Activated T-helper 2 cell treated with anti-CD3 and anti-CD28 coated beads, Interferon-gamma antibody, Interleukin-2, Interleukin-4, amounts not matched to agents 10 μg/mL and 5 μg/mL and 100 μg/mL, durations not matched to agents 14 hours and 24 hours and 36 hours (primary cell): ENCODE measurements around the gene PSTPIP1. TPM values are rescaled to one million over a fixed set of nuclear protein-coding genes. Genes with fewer than 3 reads are reported as not detected.
A peak's percentile ranks its signal among the peaks of the same experiment; 100 is the strongest.

Experiments used
- DNase-seq: peaks from one replicate; pipeline ENCODE4 v3.0.0; 2021; ENCODE audit warnings: low spot score
- H3K27ac Mint-ChIP-seq: one replicate; pipeline ENCODE4 v1.8.0; 2021; ENCODE audit warnings: mixed read lengths
- H3K27me3 Mint-ChIP-seq: one replicate; pipeline ENCODE4 v1.8.0; 2021; ENCODE audit warnings: low read depth, mixed read lengths
- H3K36me3 Mint-ChIP-seq: one replicate; pipeline ENCODE4 v1.8.0; 2021; ENCODE audit warnings: low read depth, mixed read lengths
- H3K4me1 Mint-ChIP-seq: one replicate; pipeline ENCODE4 v1.8.0; 2021; ENCODE audit warnings: low read depth, mixed read lengths
- H3K4me3 Mint-ChIP-seq: one replicate; pipeline ENCODE4 v1.8.0; 2021; ENCODE audit warnings: low read depth, mild to moderate bottlenecking, moderate library complexity, mixed read lengths
- H3K9me3 Mint-ChIP-seq: one replicate; pipeline ENCODE4 v1.8.0; 2021; ENCODE audit warnings: mixed read lengths
- intact Hi-C: fragments of 100-400 bp; cut with micrococcal nuclease; formaldehyde crosslinking; loops from one replicate; pipeline ENCODE4 v1.15.1; 2023
- total RNA-seq: library from RNA; stranded (reverse); gene quantifications from 2 replicates; pipeline ENCODE4 v1.2.3, GENCODE V29; 2022

PSTPIP1 gene
- total RNA-seq, 1 donor from 2014 or later = 169 TPM

DNA sequence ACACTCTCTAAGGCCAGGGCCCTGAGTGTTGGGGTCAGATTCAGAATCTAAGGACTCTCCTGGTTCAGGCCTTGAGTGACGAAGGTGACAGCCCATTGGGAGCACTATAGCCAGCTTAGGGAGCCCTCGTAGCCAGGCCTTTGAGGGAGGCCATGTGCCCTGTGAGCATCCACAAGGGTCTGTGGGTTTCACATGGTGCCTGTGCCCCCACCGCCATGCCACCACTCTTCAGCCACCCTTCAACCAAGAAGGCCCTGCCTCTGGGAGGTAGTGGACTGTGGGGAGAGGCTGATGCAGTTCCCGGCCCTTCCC is 38.4 kb downstream of the PSTPIP1 start:
- Mint-ChIP-seq H3K36me3 (peaks cover 73% of the 10 kb centered on the region), H3K4me3 (no peak overlapping the region), H3K4me1 (peaks cover 5% of the 10 kb centered on the region), H3K9me3 (peaks cover 6% of the 10 kb centered on the region), H3K27ac (no peak overlapping the region), H3K27me3 (no peaks in the 10 kb centered on the region)
- no peak for DNase-seq
- intact Hi-C loops = no loop called here

GRCh38 chr15:77033729-77034671 is 39.1 kb downstream of the PSTPIP1 start:
- H3K36me3 Mint-ChIP-seq = peaks cover 75% of the 10 kb centered on the region
- H3K27ac Mint-ChIP-seq = no peak overlapping the region

DNA sequence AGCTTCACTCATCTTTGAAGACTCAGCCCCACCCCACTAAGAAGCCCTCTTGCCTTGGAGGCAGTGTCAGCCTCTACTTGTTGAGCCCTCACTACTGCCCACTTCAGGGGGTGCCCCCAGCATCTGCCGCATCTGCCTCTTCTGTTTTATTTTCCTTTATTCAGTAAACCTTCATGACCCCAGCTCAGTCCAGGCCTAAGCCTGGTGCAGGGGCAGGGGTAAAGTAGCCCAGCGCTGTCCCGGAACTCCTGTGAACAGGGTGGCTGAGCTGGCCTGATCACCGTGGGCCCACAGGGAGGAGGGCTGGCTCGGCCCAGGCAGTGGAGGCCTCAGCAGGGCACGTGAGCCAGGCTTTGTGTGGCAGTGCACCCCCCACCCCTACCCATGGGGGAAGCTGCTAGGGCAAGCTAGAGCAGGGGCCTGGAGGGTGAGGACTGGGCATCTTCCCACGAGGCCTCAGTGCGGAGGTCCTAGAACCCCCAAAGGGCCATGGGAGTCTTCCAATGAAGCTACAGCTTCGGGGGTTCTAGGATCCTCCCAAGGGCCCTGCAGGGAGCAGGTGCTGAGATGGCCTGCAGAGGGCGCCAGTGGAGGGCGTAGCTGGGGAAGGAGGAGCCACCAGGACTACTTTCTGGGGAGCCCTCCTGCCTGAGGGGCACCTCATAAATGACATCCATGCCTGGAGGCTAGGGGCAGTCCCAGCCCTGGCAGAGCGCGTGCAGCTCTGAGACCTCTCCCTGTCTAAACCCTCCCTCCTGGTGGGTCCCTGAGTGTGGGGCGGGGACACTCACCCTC is 40.0 kb downstream of the PSTPIP1 start:
- no peak overlapping the region for H3K4me3 Mint-ChIP-seq
- H3K27me3 Mint-ChIP-seq = no peaks in the 10 kb centered on the region
- DNase-seq = no peak
- H3K9me3 Mint-ChIP-seq = peaks cover 6% of the 10 kb centered on the region
- intact Hi-C loops = no loop called here
- H3K36me3 Mint-ChIP-seq = peaks cover 75% of the 10 kb centered on the region
- H3K27ac Mint-ChIP-seq = no peak overlapping the region
- peaks cover 4% of the 10 kb centered on the region for H3K4me1 Mint-ChIP-seq

More at GRCh38 chr15:77033729-77034671, 39.1 kb downstream of the PSTPIP1 start:
- intact Hi-C loops = no loop called here
- no peak overlapping the region for H3K4me3 Mint-ChIP-seq
- DNase-seq = no peak
- H3K27me3 Mint-ChIP-seq = no peaks in the 10 kb centered on the region
- H3K4me1 Mint-ChIP-seq = peaks cover 4% of the 10 kb centered on the region
- H3K9me3 Mint-ChIP-seq = peaks cover 6% of the 10 kb centered on the region

- Mint-ChIP-seq H3K27ac (no peak overlapping the region), H3K9me3 (peaks cover 6% of the 10 kb centered on the region), H3K27me3 (no peaks in the 10 kb centered on the region), H3K4me1 (peaks cover 4% of the 10 kb centered on the region), H3K4me3 (no peak overlapping the region), H3K36me3 (peaks cover 72% of the 10 kb centered on the region)
- intact Hi-C loops = no loop called here
- no peak for DNase-seq
These were observed 40.7 kb downstream of the PSTPIP1 start for GRCh38 chr15:77035584-77035983.

- peaks cover 75% of the 10 kb centered on the region for H3K36me3 Mint-ChIP-seq
- no peaks in the 10 kb centered on the region for H3K27me3 Mint-ChIP-seq
- H3K4me1 Mint-ChIP-seq = peaks cover 7% of the 10 kb centered on the region
- peak overlapping the region; percentile 33 for H3K27ac Mint-ChIP-seq
- H3K9me3 Mint-ChIP-seq = peaks cover 6% of the 10 kb centered on the region
- no peak overlapping the region for H3K4me3 Mint-ChIP-seq
- intact Hi-C loops = no loop called here
- peak; percentile 5 for DNase-seq
These were observed 41.1 kb downstream of the PSTPIP1 start for GRCh38 chr15:77035999-77036471.

DNA sequence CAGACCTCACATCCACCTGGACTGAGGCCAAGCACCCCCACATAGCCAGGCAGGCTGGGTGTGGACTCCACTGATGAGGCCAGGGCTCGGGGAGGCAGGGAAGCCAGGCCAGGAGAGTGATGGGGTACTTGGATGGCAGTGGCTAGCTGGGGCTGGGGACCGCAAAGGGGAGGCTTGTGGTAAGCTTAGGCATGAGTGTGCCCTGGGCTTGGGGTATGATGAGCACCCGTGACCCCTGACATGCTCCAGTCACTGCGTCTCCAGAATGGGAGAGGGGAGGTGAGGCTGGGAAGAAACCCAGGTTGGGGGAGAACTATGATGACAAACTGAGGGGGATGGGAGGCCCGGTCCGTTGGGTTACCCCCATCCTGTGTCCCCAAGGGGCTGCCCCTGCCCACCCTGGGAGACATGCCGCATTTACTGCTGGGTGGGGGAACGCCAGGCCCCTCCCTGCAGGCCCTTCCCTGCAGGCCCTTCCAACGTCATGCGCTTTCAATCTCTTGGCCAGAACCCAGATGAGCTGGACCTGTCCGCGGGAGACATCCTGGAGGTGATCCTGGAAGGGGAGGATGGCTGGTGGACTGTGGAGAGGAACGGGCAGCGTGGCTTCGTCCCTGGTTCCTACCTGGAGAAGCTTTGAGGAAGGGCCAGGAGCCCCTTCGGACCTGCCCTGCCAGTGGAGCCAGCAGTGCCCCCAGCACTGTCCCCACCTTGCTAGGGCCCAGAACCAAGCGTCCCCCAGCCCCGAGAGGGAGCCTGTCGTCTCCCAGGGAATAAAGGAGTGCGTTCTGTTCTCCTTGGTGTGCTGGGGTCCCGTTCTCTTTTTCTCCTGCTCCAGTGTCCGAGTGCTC is 41.8 kb downstream of the PSTPIP1 start:
- H3K9me3 Mint-ChIP-seq = peaks cover 6% of the 10 kb centered on the region
- H3K4me1 Mint-ChIP-seq = peaks cover 7% of the 10 kb centered on the region
- no peak overlapping the region for H3K4me3 Mint-ChIP-seq
- H3K27me3 Mint-ChIP-seq = no peaks in the 10 kb centered on the region
- H3K36me3 Mint-ChIP-seq = peaks cover 67% of the 10 kb centered on the region
- intact Hi-C loops = no loop called here
- DNase-seq = peak; percentile 7
- H3K27ac Mint-ChIP-seq = peak overlapping the region; percentile 49

DNA sequence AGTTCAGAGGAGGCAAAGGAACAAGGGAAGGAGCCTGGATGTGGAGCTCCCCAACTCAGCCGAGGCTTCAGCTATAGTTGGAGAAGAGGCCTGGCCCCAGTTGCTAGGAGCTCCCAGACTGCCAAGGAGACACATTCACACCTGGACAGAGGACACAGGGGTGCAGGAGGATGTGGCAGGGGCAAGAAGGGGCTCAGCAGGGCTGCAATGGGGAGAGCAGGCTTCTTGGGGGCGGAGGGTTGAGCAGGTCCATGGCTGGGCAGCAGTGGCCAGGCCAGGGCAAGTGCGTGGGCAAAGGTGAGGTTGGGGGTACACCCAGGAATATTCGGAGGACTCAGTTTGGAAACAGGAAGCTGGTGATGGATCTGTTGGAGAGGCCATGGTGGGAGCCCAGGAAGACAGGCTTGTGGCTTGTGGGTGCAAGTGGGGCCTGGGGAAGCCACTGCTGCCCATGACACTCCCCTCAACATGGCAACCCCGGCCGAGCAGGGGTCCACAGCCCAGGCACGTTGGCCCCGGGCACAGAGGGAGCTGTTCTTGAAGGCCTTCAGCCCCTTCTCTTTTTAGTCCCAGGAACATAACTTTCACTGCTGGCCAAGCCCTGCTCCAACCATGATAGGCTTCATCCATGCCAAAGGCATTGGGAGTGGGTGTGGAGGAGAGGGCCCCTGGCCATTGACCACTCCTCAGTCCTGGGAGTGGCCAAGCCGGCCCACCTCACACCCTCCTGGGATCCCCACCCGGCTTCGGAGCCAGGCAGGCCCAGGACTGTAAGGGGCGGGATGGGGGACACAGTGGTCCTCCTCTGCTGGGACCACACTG is 42.7 kb downstream of the PSTPIP1 start:
- Mint-ChIP-seq H3K27ac (peak overlapping the region; percentile 33), H3K4me1 (peaks cover 7% of the 10 kb centered on the region), H3K9me3 (peaks cover 6% of the 10 kb centered on the region), H3K36me3 (peaks cover 67% of the 10 kb centered on the region), H3K4me3 (no peak overlapping the region), H3K27me3 (no peaks in the 10 kb centered on the region)
- intact Hi-C loops = no loop called here
- peak; percentile 8 for DNase-seq

GRCh38 chr15:77038312-77039216 is 43.6 kb downstream of the PSTPIP1 start:
- Mint-ChIP-seq H3K4me1 (peaks cover 7% of the 10 kb centered on the region), H3K9me3 (peaks cover 6% of the 10 kb centered on the region), H3K4me3 (no peak overlapping the region), H3K27me3 (no peaks in the 10 kb centered on the region), H3K36me3 (peaks cover 67% of the 10 kb centered on the region), H3K27ac (peak overlapping the region; percentile 76)
- intact Hi-C loops = no loop called here
- DNase-seq = peak; percentile 9

GRCh38 chr15:77039217-77039533 is 44.2 kb downstream of the PSTPIP1 start:
- Mint-ChIP-seq H3K4me3 (no peak overlapping the region), H3K36me3 (peaks cover 63% of the 10 kb centered on the region), H3K9me3 (peaks cover 6% of the 10 kb centered on the region), H3K4me1 (peaks cover 7% of the 10 kb centered on the region), H3K27ac (no peak overlapping the region), H3K27me3 (no peaks in the 10 kb centered on the region)
- DNase-seq = no peak
- intact Hi-C loops = no loop called here

- Mint-ChIP-seq H3K27me3 (no peaks in the 10 kb centered on the region), H3K27ac (no peak overlapping the region), H3K4me3 (no peak overlapping the region), H3K9me3 (peaks cover 6% of the 10 kb centered on the region), H3K36me3 (peaks cover 57% of the 10 kb centered on the region), H3K4me1 (peaks cover 7% of the 10 kb centered on the region)
- intact Hi-C loops = no loop called here
- peak; percentile 8 for DNase-seq
These were observed 44.9 kb downstream of the PSTPIP1 start for GRCh38 chr15:77039848-77040247.

DNA sequence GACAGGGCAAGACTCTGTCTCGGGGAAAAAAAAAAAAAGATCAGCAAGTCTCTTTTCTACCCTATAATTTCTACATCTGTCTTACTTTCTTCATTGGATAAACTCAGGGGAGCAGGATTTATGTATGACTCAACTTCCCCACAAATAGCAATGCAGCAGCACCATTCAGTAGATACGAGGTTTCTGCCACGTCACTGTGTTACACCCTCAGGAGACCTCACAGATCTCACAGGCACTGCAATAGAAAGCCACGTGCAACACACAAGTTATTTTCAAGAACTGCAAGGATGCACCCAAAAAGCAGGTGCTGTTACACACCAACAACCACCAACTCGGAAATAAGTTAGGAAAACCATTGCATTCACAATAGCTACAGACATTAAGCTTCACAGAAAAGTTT is 45.7 kb downstream of the PSTPIP1 start:
- H3K4me3 Mint-ChIP-seq = no peak overlapping the region
- H3K27me3 Mint-ChIP-seq = no peaks in the 10 kb centered on the region
- peaks cover 7% of the 10 kb centered on the region for H3K4me1 Mint-ChIP-seq
- H3K9me3 Mint-ChIP-seq = peaks cover 6% of the 10 kb centered on the region
- DNase-seq = no peak
- H3K27ac Mint-ChIP-seq = peak overlapping the region; percentile 2
- H3K36me3 Mint-ChIP-seq = peaks cover 56% of the 10 kb centered on the region
- intact Hi-C loops = no loop called here
